8988T (cell line): ENCODE results near the gene DPF1.

Source experiments
- DNase-seq: peaks from one replicate; pipeline ENCODE4 v3.0.0; 2011

Gene DPF1

GRCh38 chr19:38218204-38218603, 5.8 kb downstream of the DPF1 start:
- no peak for DNase-seq

DNA sequence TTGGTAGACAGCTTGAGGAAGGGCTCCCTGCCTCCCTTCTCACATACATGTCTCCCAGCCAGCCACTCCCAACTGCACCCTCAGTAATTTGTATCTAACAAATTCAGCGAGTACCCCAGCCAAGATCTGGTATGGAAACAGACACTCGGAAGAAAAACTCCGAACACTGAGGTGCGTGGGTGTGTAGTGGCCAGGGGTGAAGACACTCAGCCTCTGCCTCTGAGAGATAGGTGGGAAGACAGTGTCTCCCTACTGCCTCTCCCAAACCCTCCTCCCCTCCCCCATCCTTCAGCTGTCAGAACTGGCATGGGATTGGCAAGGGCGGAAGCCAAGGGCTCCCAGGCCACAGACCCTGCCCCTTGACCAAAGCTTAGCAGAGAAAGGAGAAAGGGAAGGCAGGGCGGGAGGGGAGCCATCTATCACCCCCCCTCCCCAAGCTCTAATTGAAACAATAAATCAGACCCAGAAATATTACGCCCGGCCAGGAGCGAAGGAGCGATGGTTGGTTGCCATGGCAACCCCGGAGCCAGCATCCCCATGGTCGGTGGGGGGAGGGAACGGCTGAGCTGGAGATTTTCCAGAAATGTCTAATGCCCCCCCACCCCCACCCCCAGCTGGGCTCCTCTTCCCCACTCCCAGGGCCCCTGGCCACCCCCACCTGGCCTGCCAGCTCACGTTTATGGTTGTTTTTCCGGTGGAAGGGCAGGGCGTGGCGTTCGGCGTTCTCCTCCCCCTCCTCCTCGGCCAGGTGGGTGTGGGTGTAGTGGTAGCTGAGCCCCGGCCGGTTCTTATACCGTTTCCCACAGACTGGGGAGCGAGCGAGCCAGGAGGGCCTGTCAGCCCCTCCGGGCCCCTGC, 7.0 kb downstream of the DPF1 start:
- DNase-seq: no peak

DNA sequence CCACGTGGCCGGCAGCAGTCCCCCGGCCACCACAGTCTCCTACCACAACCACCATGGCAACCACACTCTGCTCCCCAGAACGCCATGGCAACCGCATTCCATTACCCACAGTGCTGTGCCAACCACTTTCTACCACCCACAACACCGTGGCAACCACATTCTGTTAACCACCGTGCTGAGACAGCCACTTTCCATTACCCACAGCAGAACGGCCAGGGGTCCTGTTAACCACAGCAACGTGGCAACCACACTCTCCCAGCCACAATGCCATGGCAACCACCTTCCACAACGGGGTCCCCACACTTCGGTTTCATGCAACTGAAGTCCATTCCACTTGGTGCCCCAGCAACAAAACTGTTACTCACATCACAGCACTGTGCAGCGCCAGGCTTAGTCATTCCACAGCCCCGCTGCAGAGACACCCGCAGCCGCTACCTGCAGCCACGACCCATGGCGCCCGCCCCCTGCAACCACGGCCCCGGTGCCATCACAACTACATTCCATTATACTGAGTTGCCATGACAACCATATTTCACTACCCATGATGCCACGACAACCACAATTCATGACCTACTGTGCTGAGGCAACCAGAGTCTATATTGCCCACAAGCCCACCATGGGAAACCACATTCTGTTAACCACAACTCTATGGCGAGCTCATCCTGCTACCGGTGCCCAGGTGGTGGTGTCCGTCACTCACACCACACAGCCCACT, 10.0 kb downstream of the DPF1 start:
- DNase-seq: no peak

DNA sequence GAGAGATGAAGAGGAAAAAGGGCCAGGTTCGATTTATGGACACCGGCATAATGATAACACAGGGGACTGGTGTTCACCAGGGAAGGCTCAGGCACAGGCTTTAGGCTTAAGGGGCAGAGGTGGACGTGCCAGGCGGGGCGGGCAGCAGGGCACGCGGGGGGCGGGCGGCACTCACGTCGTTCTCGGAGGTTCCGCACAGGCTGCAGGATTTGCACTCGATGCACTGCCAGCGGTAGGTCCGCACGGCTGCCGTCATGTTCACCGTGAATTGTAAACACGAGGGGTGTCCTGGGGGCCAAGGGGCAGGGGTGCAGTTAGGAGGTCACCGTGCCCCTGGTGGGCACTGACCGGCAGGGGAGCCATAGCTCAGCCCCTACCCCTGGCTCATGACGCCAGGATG, 10.6 kb downstream of the DPF1 start:
- no peak for DNase-seq

DNA sequence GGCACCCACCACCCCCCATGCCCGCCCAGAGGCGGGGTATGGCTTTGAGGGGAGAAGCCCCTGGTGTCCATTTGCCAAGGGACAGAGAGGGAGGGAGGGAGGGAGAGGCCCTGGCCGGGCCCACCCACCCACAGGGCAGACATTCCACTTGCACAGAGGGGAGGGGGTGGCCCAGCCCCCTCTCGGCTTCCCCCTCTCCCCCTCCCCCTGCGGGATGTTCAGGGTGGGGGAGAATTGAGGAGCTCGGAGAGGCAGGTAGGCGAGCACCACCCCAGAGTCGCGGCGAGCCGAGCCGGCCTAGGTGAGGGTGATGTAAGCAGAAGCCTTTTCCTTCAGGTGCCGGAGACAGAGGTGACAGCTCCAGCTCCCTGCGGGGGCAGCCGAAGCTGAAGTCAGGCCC, 12.3 kb downstream of the DPF1 start:
- DNase-seq: no peak

DNA sequence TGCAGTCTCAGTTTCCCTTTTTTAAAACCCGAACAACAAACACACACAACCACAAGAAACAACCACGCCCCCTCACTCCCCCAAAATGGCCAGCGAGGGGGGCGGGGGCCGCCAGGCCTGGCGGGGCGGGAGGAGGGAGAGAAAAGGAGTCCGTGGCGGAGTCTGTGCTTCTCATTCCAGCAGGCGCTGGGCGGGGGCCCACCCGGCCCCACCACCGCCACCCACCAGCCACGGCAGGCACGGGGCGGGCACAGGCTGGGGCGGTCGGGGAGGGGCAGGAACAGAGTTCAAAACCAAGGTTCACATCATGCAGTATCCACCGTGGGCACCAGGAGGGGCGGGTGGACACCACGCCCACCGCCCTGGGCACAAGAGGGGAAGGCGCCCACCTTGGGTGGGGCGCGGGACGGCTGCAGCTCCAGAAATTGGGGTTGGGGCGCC, 12.9 kb downstream of the DPF1 start:
- DNase-seq: peak; percentile 66

- DNase-seq: no peak
Observed at GRCh38 chr19:38210458-38210987, 13.5 kb downstream of the DPF1 start.

DNA sequence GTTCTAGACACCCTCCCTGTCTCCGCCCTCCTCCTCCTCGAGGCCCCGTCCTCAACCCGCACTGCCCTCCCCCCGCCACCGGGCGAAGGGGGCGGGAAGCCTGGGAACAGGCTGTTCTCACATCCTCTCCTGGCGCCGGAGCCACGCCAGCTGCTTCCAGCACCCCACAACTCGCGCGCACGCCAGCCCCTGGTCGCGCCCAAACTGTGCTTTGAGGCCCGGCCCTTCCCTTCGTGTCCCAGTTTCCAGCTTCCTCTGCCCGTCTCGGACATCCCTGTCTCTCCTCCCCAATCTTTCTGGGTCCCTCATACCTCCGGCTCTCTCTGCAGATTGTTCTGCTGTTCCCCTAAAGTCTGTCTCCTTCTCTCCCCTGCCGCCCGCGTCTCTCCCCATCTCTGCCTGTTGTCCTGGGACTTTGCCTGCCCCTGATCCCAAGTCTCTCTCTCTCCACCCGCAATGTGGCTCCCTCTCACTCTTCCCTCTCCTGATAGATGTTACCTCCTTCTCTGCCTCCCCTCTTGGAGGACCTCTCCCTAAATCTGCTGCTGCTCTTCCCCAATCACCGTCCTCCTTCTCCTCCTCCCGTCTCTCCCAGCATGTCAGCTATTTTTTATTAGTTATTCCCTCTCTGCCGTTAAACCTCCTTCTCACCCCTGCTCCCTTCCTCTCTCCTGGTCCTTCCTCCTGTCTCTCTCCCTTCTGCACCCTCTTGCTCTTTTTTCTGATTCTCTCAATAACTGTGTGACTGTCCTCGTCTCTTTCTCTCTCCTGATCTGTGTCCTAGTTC, 14.2 kb downstream of the DPF1 start:
- peak; percentile 75 for DNase-seq

- no peak for DNase-seq
Observed at GRCh38 chr19:38209152-38209551, 14.9 kb downstream of the DPF1 start.

- DNase-seq: no peak
Observed at GRCh38 chr19:38208571-38208970, 15.5 kb downstream of the DPF1 start.

- DNase-seq: no peak
Observed at GRCh38 chr19:38207543-38207942, 16.5 kb downstream of the DPF1 start.

DNA sequence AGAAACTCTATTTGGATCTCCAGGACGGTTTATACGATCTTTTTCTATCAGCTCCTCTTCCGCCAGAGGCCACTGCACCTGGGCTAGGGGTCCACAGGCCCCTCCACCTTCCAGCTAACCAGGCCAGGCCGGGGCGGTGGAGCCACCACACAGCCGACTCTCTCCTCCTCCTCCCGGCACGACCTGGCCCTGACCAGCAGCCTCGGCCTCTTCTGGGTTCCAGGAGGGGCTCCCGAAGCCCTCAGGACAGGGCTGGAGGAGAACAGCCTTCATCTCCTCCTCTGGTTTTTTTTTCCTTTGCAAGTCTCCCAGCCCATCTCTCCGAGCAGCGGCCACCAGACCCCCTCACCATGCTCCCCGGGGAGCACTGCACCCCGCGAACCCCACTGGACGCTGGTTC, 17.1 kb downstream of the DPF1 start:
- no peak for DNase-seq

DNA sequence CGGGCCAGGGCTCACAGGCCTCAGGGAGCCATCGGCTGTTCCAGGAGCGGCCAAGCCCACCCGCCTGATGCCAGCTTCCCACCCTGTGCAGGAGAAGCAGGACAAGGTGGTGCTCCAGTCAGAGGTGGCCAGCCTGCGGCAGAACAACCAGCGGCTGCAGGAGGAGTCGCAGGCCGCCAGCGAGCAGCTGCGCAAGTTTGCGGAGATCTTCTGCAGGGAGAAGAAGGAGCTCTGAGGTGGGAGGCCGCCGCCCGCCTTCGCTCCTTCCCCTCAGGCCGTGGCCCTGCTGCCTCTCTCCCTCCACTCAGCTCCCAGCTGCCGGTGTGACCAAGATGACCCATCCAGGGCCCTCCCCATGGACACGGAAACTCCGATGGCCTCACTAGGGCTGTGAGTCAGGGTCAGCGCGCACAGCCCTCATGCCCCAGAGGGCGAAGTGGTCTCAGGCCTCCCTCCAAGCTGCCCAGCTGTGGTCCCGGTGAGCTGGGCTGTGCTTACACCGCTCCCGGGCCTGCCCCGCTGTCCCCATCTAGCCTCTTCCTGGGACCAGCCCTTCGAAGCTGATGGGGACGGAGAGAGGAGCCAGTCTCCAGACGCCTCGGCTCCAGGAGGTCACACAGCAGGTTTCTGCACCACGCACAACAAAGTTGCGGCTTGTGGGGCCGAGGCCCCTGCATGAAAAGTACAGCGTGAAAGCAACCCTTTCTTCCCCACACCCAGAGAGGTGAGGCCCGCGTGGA, 17.8 kb downstream of the DPF1 start:
- DNase-seq: no peak

DNA sequence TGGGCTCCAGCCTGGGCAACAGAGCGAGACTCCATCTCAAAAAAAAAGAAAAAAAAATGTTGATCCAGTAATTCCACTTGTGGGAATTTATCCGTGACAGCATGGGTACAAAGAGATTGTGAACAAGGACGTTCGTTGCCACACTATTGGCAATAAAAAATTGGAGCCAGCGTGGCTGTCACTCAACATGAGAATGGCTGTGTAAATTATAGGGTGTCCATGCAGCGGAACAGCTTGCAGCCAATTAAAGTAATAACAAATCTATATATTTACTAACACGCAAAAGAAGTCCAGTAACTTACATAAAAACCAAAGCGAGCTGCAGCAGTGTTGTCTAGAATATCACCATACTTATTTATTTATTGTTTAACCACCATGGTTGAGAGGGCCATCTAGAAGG, 19.3 kb downstream of the DPF1 start:
- DNase-seq: no peak

DNA sequence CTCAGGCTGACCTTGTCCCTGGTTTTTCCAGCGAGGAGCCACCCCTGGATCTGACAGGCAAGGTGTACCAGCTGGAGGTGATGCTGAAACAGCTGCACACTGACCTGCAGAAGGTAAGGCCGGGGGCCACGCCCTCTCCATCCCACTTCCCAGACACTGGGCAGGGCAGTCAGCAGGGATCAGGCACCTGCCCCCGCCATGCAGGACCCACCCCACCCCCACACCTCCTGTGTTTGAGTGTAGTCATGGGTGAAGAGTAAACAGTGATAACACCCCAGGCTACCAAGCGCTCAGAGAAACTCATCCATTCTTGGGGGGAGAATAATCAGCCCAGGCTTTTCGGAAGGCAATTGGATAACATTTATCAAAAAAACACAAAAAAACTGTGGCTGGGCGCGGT, 19.9 kb downstream of the DPF1 start:
- DNase-seq: no peak

DNA sequence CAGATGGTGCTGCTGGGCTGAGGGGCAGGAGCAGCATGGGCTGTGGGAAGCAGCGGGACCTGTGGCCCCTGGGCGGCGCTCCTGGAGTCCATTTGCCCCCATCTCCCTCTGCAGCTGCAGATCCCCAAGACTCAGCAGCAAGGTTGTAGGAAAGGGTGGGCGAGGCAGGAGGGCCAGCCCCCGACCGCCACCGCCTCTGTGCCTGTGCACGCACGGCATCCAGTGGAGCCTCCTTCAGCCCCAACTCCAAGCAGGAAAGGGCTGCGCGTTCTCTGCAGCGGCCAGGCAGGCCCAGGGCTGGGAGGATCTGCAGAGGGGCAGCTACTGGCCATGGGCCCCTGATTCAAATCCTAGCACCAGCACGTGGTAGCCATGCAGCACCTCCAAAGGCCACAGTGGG, 20.8 kb downstream of the DPF1 start:
- no peak for DNase-seq

- DNase-seq: no peak
Observed at GRCh38 chr19:38202504-38202903, 21.5 kb downstream of the DPF1 start.

- DNase-seq: no peak
Observed at GRCh38 chr19:38201731-38202130, 22.3 kb downstream of the DPF1 start.

DNA sequence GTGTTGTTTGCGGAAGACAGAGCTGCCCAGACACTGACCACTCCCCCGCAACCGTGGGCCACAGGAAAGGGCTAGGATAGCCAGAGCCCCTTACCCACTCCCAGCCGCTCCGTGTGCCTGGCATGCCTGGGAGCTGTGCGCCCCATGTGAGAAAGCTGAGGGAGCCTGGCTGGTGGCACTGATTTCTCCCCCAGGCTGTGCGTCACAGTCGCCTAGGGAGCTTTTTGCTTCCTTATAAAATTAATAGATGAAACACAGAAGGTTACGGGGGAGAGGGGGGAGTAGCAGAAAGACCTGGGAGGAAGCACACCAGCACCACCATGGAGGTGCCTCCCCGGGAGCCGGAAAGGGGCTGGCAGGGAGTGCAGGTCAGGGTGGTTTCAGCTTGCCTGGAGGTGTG, 24.7 kb downstream of the DPF1 start:
- DNase-seq: no peak

- no peak for DNase-seq
Observed at GRCh38 chr19:38197937-38198704, 25.9 kb downstream of the DPF1 start.

- no peak for DNase-seq
Observed at GRCh38 chr19:38196948-38197656, 26.9 kb downstream of the DPF1 start.
